GM18526 (cell line): ENCODE data around the gene NEK6.

Experiments used
- POLR2A ChIP-seq: IDR thresholded peaks from 3 replicates; pipeline ENCODE4 v1.6.1; 2011; ENCODE audit not compliant: insufficient read length; ENCODE audit errors: extremely low read depth

NEK6 gene

DNA sequence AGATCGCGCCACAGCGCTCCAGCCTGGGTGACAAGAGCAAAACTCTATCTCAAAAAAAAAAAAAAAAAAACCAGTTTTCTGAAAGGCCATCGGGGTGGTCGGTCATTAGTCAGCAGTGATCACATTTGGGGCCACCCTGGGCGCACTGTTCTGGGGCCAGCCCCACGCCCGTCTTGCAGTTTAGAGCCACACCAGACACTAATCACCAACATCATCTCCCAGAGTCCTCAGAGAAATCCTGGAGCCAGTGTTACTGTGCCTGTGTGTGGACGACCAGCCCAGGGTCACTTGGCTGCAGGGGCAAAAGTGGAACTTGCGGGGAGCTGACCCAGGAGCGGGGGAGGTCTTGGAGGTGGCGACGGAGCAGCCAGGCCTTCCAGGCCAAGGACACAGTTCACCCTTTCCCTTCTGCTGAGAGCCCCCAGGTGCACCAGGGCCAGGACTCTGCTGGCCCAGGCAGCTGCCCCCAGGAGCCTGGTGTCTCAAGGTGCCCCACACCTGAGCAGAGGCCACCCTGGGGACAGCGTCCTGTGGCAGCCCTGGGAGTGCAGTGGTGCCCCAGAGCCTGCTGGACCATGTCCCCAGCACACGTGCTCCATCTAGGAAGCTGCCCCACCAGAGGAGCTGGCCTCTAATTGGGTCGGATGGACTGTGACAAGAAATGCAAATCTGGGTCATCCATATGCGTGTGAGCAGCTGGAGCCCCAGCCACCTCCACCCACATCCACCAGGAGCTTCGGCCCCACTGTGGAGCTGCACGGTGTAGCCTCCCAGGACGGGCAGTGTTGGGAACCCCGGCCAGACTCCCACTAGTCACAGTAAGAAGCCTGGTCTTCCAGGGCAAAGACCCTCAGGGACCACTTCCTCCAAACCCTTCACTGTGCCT, 51.1 kb downstream of the NEK6 start:
- TF ChIP-seq POLR2A, result no peak

DNA sequence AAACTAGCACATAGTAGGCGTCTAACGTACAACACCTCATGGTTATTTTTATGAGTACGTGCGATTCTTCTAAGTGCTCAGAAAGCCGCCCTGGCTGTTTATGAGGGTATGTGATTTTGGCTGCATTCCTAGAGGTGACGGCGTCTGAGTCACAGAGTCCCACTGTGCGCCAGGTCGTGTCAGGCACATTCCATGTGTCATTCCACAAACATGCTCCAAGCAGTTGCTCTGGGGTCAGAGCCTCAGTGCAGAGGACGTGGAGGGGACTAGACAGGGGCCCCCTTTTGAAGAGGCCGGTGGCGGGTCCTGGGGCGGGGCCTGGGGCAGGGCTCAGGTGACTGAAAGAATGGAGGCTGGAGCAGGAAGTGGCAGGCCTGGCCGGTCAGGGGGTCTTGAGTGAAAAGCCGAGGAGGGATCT, 51.9 kb downstream of the NEK6 start:
- no peak for TF ChIP-seq POLR2A

- no peak for TF ChIP-seq POLR2A
Measured at GRCh38 chr9:124311283-124311682, 53.5 kb downstream of the NEK6 start.

DNA sequence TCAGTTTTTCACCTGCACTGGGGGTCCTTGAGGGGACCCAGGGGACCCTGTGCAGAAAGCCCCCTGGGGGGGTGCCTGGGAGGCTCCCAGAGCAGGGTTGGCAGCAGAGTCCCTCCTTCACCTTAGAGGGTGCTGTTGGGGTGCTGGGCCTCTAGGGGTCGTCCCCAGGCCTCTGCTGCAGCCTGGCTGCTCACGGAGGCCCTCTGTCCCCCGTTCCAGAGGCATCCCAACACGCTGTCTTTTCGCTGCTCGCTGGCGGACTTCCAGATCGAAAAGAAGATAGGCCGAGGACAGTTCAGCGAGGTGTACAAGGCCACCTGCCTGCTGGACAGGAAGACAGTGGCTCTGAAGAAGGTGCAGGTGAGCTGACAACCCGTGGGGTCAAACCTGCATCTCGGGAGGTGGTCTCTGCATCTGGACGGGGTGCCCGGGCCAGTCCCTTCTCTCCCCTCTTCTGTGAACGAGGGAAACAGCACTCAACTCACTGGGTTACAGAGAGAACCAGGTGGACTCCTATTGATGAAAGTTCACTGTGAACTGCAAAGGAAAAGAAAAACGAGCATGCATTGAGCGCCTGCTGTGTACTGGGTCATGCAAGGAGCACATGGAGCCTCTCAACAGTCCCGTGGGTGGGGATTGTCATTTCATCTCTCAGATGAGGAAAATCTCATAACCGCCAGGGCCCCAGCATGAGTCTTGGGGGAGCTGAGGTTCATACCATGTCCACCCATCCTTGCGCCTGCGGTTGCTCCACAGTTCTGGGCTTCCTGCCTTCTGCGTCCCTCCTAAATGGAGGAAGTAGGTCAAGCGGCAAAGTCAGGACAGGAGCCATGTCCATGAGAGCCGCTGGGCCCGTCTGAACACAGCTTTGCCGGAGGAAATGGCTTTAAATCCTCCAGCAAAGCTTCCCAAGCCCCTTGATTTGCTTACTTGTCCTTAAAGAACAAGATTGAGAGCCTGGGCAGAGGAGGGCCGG, 54.8 kb downstream of the NEK6 start:
- no peak for TF ChIP-seq POLR2A

DNA sequence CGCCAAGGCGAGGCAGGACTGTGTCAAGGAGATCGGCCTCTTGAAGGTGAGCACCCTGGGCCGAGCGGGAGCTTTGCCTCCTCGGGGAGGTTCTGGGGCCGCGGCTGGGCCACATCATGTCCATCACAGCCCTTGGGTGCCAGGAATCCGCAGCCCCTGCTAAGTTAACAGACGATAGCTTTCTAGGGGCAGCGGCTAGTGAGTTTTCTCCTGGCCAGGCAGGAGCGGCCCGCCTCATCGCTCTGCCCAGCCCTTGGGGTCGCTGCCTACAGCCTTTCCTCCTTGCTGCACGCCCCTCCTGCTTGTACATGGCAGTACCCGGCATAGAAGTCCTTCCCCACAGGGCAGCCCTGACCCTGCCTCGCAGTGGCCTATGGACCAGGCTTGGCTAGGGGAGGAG, 56.2 kb downstream of the NEK6 start:
- no peak for TF ChIP-seq POLR2A

- TF ChIP-seq POLR2A, result no peak
Measured at GRCh38 chr9:124315882-124316281, 58.1 kb downstream of the NEK6 start.

- TF ChIP-seq POLR2A, result no peak
Measured at GRCh38 chr9:124320062-124320973, 62.6 kb downstream of the NEK6 start.

- TF ChIP-seq POLR2A, result no peak
Measured at GRCh38 chr9:124321416-124321815, 63.7 kb downstream of the NEK6 start.

DNA sequence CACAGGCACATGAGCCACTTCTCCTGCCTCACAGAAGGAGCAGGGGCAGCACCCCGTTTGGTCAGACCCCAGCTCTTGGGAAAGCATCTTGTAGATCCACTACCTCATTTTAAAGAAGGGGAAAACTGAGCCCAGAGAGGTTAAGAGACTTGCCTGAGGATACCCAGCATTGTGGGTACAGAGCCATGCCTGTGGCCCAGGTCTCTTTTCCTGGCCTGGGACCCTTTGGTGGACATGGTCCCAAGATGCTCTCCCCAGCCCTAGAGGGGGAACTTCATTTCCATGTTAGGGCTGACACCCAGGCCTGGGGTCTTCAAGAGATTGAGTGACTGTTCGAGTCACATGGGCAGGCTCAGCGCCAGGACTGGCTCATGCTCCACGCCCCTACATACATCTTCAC, 64.2 kb downstream of the NEK6 start:
- no peak for TF ChIP-seq POLR2A

GRCh38 chr9:124322618-124323432, 65.1 kb downstream of the NEK6 start:
- TF ChIP-seq POLR2A, result no peak

DNA sequence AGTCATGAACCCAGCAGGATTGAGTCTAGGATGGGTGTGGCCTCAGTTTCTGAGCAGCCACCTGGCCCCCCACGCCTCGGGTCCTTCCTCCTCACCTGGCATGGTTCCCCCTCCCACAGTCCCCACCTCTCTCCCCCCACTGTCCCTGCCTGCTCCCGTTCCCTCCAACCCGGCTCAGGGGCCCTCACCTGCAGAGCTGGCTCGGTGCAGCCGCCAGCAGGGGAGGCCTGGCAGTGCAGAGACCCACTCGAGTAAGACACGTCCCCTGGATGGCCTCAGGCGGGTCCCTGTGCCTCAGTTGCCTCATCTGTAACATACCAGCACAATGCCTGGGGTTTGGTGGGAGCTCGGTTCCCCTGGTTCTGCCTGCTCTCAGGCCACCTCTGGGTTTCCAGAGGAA, 66.2 kb downstream of the NEK6 start:
- TF ChIP-seq POLR2A, result no peak

GRCh38 chr9:124325816-124326215, 68.1 kb downstream of the NEK6 start:
- no peak for TF ChIP-seq POLR2A

DNA sequence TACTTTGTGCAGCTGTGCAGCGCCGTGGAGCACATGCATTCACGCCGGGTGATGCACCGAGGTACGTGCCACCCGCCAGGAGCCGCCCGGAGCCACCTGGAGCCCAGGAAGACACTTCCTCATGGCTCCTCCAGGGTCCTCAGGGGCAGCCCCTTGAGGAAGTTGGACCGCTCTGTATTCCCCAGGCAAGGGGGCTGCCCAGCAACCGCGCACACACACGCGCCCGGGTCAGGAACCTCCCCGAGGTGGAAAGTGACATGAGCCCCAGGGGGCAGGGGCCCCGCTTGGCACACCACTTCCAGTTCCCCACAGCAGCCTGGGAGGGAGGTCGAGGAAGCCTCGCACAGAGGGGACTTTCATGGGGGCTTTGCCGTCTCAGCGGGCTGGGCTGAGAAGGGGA, 68.6 kb downstream of the NEK6 start:
- no peak for TF ChIP-seq POLR2A

GRCh38 chr9:124327491-124327890, 69.7 kb downstream of the NEK6 start:
- no peak for TF ChIP-seq POLR2A

DNA sequence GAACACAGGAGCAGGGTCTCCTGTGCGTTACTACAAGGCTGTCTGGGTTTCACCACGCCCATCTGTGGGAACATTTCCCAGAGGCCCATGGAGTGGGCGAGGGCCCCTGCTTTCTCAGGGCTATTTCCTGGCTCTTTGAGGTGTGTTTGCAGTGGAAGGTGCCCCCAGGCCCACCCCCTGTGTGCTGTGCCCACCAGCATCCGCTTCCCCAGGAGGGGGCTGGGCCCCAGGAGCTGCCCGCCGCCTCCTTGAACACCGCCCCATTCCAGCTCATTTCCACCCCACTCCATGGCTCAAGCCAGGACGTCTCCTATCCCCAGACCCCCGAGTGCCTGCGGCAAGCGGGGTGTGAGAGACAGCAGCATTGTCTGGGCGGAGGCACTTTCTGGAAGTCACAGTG, 70.5 kb downstream of the NEK6 start:
- no peak for TF ChIP-seq POLR2A
